Endothelial cell of umbilical vein (primary cell): ENCODE results near the gene NNT. TPM values are rescaled to one million over a fixed set of nuclear protein-coding genes. Genes with fewer than 3 reads are reported as not detected.

ENCODE experiments used
- BruUV-seq: library from RNA; stranded (reverse); fragments of 400-500 nt; replicated peaks from 2 replicates; lab custom pipeline; 2021; lab: Mats Ljungman, UMichigan
- CTCF ChIA-PET: fragments of 300-600, 350-600 bp; sonication (Branson Sonifier 250); formaldehyde crosslinking; loops from one replicate; lab custom pipeline; 2021; ENCODE audit warnings: antibody characterized with exemption, inconsistent platforms; lab: Charles Lee
- POLR2A ChIA-PET: fragments of 300-600, 350-600 bp; sonication (Branson Sonifier 250); formaldehyde crosslinking; loops from one replicate; lab custom pipeline; 2021; ENCODE audit warnings: antibody characterized with exemption, inconsistent platforms; lab: Charles Lee
- DNase-seq: peaks from one replicate; pipeline ENCODE4 v3.0.0-alpha.2; 2011; ENCODE audit warnings: low read depth, low spot score
- FAIRE-seq: peaks from 2 replicates; lab custom pipeline; 2011; peaks lifted over from hg19 to GRCh38; lab: Jason Lieb, UNC
- H2AFZ ChIP-seq: 2 replicates; pipeline ENCODE4 v1.6.0; 2012; ENCODE audit warnings: low read depth, low read length, control low read depth, inconsistent platforms
- H3K27ac ChIP-seq: 2 replicates; pipeline ENCODE4 v1.5.1; 2011; ENCODE audit warnings: low read depth, mild to moderate bottlenecking, control low read depth, low read length, moderate library complexity; ENCODE audit not compliant: insufficient read depth
- H3K27me3 ChIP-seq, 2 experiments: 2 replicates each; pipeline versions ENCODE4 v1.6.0 to v1.6.1; 2011; ENCODE audit warnings: low read length in 2 of 2, mixed read lengths in 1 of 2; ENCODE audit not compliant: control insufficient read depth in 2 of 2, insufficient read depth in 2 of 2
- H3K36me3 ChIP-seq, 2 experiments: 2 replicates in 1 of 2; 3 replicates in 1 of 2; pipeline ENCODE4 v1.5.1; 2011; ENCODE audit warnings: low read length in 2 of 2, mild to moderate bottlenecking in 1 of 2, moderate library complexity in 1 of 2; ENCODE audit not compliant: control insufficient read depth in 2 of 2, insufficient read depth in 2 of 2; ENCODE audit errors: extremely low read depth in 1 of 2
- H3K4me1 ChIP-seq: 3 replicates; pipeline ENCODE4 v1.5.1; 2011; ENCODE audit warnings: mild to moderate bottlenecking, low read length; ENCODE audit not compliant: control insufficient read depth, insufficient read depth; ENCODE audit errors: extremely low read depth
- H3K4me2 ChIP-seq: 2 replicates; pipeline ENCODE4 v1.6.1; 2011; ENCODE audit warnings: low read length, control low read depth, mixed read lengths; ENCODE audit not compliant: insufficient read depth
- H3K4me3 ChIP-seq, 3 experiments: fragments of 200-600 bp in 1 of 3; sonication (generic), shearing (Covaris generic) in 1 of 3; replicated peaks in 1 of 3; 2 replicates each; pipeline ENCODE4 v1.5.1; 2011 to 2016; ENCODE audit warnings: control low read depth in 3 of 3, low read length in 3 of 3, mild to moderate bottlenecking in 2 of 3, inconsistent platforms in 1 of 3, low read depth in 1 of 3, moderate library complexity in 1 of 3; ENCODE audit not compliant: insufficient read depth in 1 of 3
- H3K79me2 ChIP-seq: 2 replicates; pipeline ENCODE4 v1.6.0; 2012; ENCODE audit warnings: low read length, inconsistent platforms; ENCODE audit not compliant: control insufficient read depth, insufficient read depth
- H3K9ac ChIP-seq: replicated peaks from 2 replicates; pipeline ENCODE3; 2011; ENCODE audit warnings: low read length, control low read depth; ENCODE audit not compliant: insufficient read depth; ENCODE audit errors: extremely low read depth
- H3K9me1 ChIP-seq: replicated peaks from 3 replicates; pipeline ENCODE4 v1.6.0; 2011; ENCODE audit warnings: mild to moderate bottlenecking, low read length; ENCODE audit not compliant: control insufficient read depth, insufficient read depth; ENCODE audit errors: extremely low read depth
- H3K9me3 ChIP-seq: replicated peaks from 2 replicates; pipeline ENCODE4 v1.5.1; 2012; ENCODE audit warnings: low read length, inconsistent platforms; ENCODE audit not compliant: control insufficient read depth, insufficient read depth
- H4K20me1 ChIP-seq: replicated peaks from 2 replicates; pipeline ENCODE3; 2011; ENCODE audit warnings: mild to moderate bottlenecking, low read length; ENCODE audit not compliant: control insufficient read depth, insufficient read depth; ENCODE audit errors: extremely low read depth
- EZH2 ChIP-seq: IDR thresholded peaks from 2 replicates; pipeline ENCODE4 v1.6.1; 2012; ENCODE audit warnings: borderline replicate concordance, low read depth, mild to moderate bottlenecking, moderate library complexity, low read length, inconsistent platforms; ENCODE audit not compliant: severe bottlenecking
- FOS ChIP-seq: IDR thresholded peaks from 2 replicates; pipeline ENCODE4 v1.6.1; 2011; ENCODE audit warnings: mild to moderate bottlenecking, low read length, moderate library complexity, borderline replicate concordance; ENCODE audit not compliant: insufficient read depth
- GATA2 ChIP-seq: IDR thresholded peaks from 2 replicates; pipeline ENCODE4 v1.7.0; 2011; ENCODE audit warnings: low read depth, mild to moderate bottlenecking, moderate library complexity, mixed read lengths, low read length; ENCODE audit not compliant: insufficient read length, insufficient read depth
- JUN ChIP-seq: IDR thresholded peaks from 2 replicates; pipeline ENCODE4 v1.6.1; 2011; ENCODE audit warnings: borderline replicate concordance, low read depth; ENCODE audit not compliant: insufficient read length, insufficient read depth
- MYC ChIP-seq: IDR thresholded peaks from one replicate; pipeline ENCODE4 v1.6.1; 2011; ENCODE audit warnings: mild to moderate bottlenecking, low read depth, low read length
- POLR2A ChIP-seq: IDR thresholded peaks from 2 replicates; pipeline ENCODE4 v1.6.1; 2012; ENCODE audit warnings: low read depth, mild to moderate bottlenecking, control low read depth, low read length
- POLR2AphosphoS5 ChIP-seq: IDR thresholded peaks from 2 replicates; pipeline ENCODE4 v1.6.1; 2012; ENCODE audit warnings: low read depth, mild to moderate bottlenecking, control low read depth, low read length, moderate library complexity; ENCODE audit not compliant: insufficient read depth
- dilution Hi-C: fragments of 300-500 bp; cut with MboI; formaldehyde crosslinking; loops from one replicate; pipeline ENCODE4 v1.15.0; 2019; ENCODE audit warnings: low sequenced_read_pairs; ENCODE audit not compliant: extremely low pct_ligation_motif_present
- intact Hi-C: fragments of 100-400 bp; cut with micrococcal nuclease; formaldehyde crosslinking; loops from one replicate; pipeline ENCODE4 v1.10.0; 2022
- polyA plus RNA-seq, 4 experiments: library from polyadenylated mRNA; depleted of rRNA in 3 of 4; stranded (reverse) in 3 of 4; unstranded in 1 of 4; fragments of >200 nt; gene quantifications; 2 replicates each; pipeline versions ENCODE4 v1.2.1 to v1.2.3, GENCODE V29; 2011 to 2012; ENCODE audit warnings: missing spikeins in 1 of 4
- total RNA-seq: library from RNA; stranded (reverse); gene quantifications from 2 replicates; pipeline ENCODE4 v1.2.3, GENCODE V29; 2021
- TF ChIP-seq, protein P1 (sequence below), 2 donors: IDR thresholded peaks; 1 replicate in 1 of 2; 2 replicates in 1 of 2; pipeline ENCODE4 v1.5.1; 2011; ENCODE audit warnings: low read length in 2 of 2, mild to moderate bottlenecking in 2 of 2, moderate library complexity in 2 of 2, control low read depth in 1 of 2, inconsistent platforms in 1 of 2, low read depth in 1 of 2; ENCODE audit not compliant: insufficient read depth in 1 of 2; ENCODE audit errors: extremely low read depth in 1 of 2
- TF ChIP-seq, protein P2 (sequence below): IDR thresholded peaks from 2 replicates; pipeline ENCODE4 v1.6.1; 2011; ENCODE audit not compliant: insufficient read depth, insufficient read length

NNT gene
- total and polyA plus RNA-seq, 2 donors (not counting 3 experiments of a cell fraction or from before 2014, with no cell fraction given) = 38.2 to 82.5 TPM

DNA sequence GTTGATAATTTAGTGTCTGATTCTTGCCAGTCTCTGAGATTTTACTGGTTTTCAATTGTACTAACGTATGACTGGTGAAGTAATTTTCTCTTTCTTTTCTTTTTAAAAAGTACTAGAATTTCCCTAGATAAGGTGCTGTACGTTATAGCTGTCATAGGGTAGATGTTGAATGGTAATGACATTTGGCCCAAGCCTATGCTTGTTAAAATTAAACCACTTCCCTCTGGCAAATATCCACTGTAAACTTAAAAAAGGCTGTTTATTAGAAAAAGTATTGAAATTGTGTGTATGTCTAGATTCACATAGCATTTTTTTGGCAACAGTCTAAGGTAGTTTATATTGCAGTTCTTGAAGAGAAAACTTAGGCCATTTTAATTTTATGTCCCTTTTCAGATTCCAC lies 97.6 kb downstream of the NNT start:
- peaks cover 0 to 4% of the 10 kb centered on the region in 2 experiments for H3K36me3 ChIP-seq
- no peaks in the 10 kb centered on the region for H3K79me2 ChIP-seq
- H3K9me1 ChIP-seq = peaks cover 2% of the 10 kb centered on the region
- H3K27me3 ChIP-seq = no peaks in the 10 kb centered on the region
- dilution Hi-C loops (no loop called here), intact Hi-C loops (no loop called here)
- TF ChIP-seq POLR2AphosphoS5 (no peak), JUN (no peak), FOS (no peak)
- no peak overlapping the region for H3K4me3 ChIP-seq
- CTCF ChIA-PET = interaction anchor here (1.3 kb wide), 1 partner anchor 69 kb away, joined by 5 read pairs; no protein-coding TSS in a partner anchor
- no peak overlapping the region for H3K9ac ChIP-seq
- BruUV-seq = no TSS peak
- H3K4me1 ChIP-seq = no peaks in the 10 kb centered on the region
- POLR2A ChIA-PET = no interaction called here
- DNase-seq (no peak), FAIRE-seq (no peak)
- H3K9me3 ChIP-seq = no peaks in the 10 kb centered on the region
- H3K27ac ChIP-seq = no peak overlapping the region
- no peak overlapping the region for H3K4me2 ChIP-seq
- no peaks in the 10 kb centered on the region for H4K20me1 ChIP-seq
- no peak overlapping the region for H2AFZ ChIP-seq

DNA sequence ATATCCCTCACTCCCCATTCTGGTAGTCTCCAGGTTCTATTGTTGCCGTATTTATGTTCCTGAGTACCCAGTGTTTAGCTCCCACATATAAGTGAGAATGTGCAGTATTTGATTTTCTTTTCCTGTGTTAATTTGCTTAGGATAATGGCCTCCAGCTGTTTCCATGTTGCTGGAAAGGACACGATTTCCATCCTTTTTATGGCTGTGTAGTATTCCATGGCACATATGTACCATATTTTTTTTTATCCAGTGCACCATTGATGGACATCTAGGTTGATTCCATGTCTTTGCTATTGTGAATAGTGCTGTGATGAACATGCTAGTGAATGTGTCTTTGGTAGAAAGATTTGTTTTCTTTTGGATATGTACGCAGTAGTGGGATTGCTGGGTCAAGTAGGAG lies 98.2 kb downstream of the NNT start:
- Histone ChIP-seq H3K4me2 (no peak overlapping the region), H2AFZ (no peak overlapping the region), H3K27me3 (no peaks in the 10 kb centered on the region), H3K9me3 (no peaks in the 10 kb centered on the region), H3K9me1 (peaks cover 2% of the 10 kb centered on the region), H4K20me1 (no peaks in the 10 kb centered on the region), H3K9ac (no peak overlapping the region), H3K4me3 (no peak overlapping the region), H3K79me2 (no peaks in the 10 kb centered on the region), H3K36me3 (peaks cover 0 to 4% of the 10 kb centered on the region in 2 experiments), H3K27ac (no peak overlapping the region), H3K4me1 (no peaks in the 10 kb centered on the region)
- dilution Hi-C loops (no loop called here), intact Hi-C loops (no loop called here)
- FAIRE-seq (no peak), DNase-seq (no peak)
- ChIA-PET POLR2A (no interaction called here), CTCF (no interaction called here)
- BruUV-seq = no TSS peak
- TF ChIP-seq EZH2 (no peak), MYC (no peak), POLR2AphosphoS5 (no peak), FOS (no peak), JUN (no peak), POLR2A (no peak), GATA2 (no peak)
- TF ChIP-seq, protein P1, sequence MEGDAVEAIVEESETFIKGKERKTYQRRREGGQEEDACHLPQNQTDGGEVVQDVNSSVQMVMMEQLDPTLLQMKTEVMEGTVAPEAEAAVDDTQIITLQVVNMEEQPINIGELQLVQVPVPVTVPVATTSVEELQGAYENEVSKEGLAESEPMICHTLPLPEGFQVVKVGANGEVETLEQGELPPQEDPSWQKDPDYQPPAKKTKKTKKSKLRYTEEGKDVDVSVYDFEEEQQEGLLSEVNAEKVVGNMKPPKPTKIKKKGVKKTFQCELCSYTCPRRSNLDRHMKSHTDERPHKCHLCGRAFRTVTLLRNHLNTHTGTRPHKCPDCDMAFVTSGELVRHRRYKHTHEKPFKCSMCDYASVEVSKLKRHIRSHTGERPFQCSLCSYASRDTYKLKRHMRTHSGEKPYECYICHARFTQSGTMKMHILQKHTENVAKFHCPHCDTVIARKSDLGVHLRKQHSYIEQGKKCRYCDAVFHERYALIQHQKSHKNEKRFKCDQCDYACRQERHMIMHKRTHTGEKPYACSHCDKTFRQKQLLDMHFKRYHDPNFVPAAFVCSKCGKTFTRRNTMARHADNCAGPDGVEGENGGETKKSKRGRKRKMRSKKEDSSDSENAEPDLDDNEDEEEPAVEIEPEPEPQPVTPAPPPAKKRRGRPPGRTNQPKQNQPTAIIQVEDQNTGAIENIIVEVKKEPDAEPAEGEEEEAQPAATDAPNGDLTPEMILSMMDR (IDR thresholded peaks at IDR 0.05; ENCODE audit: extremely low read depth in 1 of 2, insufficient read depth in 1 of 2, low read depth in 1 of 2, low read length in 2 of 2) = no peak
- TF ChIP-seq, protein P2, sequence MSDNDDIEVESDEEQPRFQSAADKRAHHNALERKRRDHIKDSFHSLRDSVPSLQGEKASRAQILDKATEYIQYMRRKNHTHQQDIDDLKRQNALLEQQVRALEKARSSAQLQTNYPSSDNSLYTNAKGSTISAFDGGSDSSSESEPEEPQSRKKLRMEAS = no peak
